GM03348 (cell line): ENCODE data around the gene JADE2.
A peak's percentile ranks its signal among the peaks of the same experiment; 100 is the strongest.
"Not testable (repeated sequence)": the region's sequence is repeated elsewhere in the genome, so short reads cannot be mapped to it uniquely, and the experiment has no call there.

Experiments
- DNase-seq: peaks from one replicate; pipeline ENCODE4 v3.0.0; 2012; ENCODE audit warnings: low spot score

JADE2 gene

DNA sequence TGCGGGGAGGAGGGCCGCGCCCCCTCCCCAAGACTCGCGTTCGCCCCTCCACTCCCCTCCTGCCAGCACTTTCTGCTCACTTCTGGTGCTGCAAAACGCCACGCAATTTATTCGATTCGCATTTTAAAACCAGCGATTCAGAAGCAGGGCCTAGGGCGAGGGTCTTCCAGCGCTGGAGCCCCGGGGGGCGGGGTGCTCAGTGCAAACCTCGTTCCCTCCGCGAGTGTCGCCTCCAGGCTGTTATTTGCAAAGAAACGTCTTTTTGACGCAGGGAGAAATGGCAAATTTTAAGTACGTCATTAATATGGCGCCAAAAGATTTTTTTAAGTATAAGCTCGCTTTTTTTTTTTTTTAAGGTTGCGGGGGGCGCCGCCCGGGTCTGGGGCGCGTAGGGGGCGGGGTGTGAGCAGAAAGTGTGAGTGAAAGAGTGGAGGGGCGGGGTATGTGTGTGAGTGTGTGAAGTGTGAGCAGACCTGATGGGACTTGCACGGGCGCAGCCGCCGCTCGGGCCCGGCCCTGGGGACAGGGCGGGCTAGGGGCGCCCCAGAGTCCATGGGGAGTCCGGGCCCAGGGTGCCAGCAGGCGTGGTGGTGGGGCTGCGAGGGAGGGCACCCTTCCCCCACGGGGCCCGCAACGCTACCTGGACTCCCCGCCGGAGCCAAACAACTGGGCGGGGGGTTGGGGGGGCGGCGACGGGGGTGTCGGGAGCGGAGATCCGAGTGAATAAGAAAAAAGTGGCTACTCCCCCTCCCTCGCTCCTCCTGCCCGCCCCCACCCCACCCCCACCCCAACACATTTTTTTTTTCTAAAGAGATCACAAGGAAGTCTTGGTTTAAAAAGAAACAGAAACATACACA lies at the start of gene JADE2:
TSS of gene JADE2 (plus strand) at position 845 of the 857 bp plus-strand sequence. CDS start 10,188 bp downstream, outside the sequence.
- peak; percentile 79 for DNase-seq

GRCh38 chr5:134477462-134478245 lies 47.8 kb upstream of the JADE2 start:
- DNase-seq, result no peak

GRCh38 chr5:134479839-134480238 lies 45.6 kb upstream of the JADE2 start:
- no peak for DNase-seq

GRCh38 chr5:134489227-134489944 lies 36.1 kb upstream of the JADE2 start:
- DNase-seq, result no peak

- DNase-seq, result no peak
Measured at GRCh38 chr5:134490255-134490924, 35.1 kb upstream of the JADE2 start.

GRCh38 chr5:134490925-134491271 lies 34.6 kb upstream of the JADE2 start:
- no peak for DNase-seq

DNA sequence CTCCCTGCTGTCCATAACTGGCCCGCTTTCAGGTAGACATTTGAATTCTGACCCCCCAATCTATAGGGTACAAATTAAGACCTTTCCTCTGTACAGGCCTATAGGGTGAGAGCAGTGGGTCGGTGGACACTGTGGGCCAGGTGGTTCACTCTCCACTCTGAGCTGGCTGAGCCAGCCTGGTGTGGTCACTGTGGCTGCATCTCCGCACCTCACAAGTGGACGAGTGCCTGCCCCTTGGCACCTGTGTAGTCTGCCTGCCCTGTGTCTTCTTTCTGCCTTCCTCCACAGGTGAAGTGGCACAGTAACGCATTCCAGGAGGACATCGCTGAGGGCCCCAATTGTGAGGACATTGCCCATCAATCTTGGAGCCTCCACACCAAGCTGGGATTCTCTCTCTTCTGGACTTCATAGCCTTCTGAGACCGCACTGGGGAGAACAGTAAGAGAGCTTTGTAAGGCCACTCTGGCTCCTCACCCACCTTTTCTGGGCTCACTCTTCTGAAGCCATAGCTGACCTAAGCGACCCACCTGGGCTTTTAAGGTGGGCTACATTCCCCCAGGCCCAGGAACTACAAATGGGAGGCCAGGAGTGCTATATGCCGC lies 33.5 kb upstream of the JADE2 start:
- DNase-seq, result no peak

GRCh38 chr5:134492568-134492967 lies 32.9 kb upstream of the JADE2 start:
- no peak for DNase-seq

DNA sequence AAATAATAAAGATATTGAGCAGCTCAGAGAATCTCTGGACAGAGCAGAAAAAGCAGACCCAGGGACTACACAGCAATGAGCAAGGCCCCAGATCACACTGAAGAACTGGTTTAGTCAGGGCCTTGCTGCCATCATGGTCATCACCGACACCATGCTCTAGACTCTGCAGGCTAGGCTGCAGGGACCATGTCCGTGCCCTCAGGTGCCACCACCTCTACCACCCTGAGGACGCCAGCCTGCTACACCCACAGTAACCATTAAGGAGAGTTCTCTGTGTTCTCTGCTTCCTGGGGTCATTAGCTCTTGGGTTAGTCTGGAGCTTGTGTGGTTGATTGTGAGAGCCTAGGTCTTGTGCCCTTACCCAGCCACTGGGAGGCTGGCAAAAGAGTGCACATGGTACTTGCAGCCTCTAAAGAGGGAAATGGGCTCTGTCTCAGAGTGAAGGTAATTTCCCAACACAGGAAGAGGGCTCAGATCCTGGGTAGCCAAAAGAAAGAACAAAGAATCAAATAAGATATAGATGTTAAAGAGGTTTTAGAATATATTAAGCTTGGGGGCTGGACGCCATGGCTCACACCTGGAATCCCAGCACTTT lies 31.9 kb upstream of the JADE2 start:
- no peak for DNase-seq

GRCh38 chr5:134494780-134495179 lies 30.7 kb upstream of the JADE2 start:
- no peak for DNase-seq

DNA sequence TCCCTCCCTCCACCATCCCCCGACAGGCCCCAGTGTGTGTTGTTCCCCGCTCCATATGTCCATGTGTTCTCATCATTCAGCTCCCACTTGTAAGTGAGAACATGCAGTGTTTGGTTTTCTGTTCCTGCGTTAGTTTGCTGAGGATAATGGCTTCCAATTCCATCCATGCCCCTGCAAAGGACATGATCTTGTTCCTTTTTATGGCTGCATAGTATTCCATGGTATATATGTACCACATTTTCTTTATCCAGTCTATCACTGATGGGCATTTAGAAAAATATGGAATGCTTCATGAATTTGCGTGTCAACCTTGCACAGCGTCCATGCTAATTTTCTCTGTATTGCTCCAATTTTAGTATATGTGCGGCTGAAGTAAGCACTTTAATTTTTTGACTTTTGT lies 25.6 kb upstream of the JADE2 start:
- not testable (repeated sequence) for DNase-seq

DNA sequence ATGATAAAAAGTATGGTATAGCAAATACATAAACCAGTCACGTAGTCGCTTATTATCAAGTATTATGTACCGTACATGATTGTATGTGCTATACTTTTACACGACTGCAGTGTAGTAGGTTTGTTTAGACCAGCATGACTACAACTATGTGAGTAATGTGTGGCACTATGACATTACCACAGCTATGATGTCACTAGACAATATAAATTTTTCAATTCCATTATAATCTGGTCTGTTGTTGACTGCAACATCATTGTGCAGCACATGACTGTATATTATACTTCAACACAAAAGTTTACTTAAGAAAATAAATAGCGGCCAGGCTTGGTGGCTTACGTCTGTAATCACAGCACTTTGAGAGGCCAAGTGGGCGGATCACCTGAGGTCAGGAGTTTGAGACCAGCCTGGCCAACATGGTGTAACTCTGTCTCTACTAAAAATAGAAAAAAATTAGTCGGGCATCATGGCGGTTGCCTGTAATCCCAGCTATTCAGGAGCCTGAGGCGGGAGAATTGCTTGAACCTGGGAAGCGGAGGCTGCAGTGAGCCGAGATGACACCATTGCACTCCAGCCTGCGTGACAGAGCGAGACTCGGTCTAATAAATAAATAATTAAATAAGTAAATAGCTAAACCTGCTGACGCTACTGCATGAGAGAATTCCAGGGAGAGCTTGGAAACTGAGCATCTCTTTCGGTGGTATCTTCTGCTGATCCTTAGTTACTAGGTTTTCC lies 24.6 kb upstream of the JADE2 start:
- no peak for DNase-seq

DNA sequence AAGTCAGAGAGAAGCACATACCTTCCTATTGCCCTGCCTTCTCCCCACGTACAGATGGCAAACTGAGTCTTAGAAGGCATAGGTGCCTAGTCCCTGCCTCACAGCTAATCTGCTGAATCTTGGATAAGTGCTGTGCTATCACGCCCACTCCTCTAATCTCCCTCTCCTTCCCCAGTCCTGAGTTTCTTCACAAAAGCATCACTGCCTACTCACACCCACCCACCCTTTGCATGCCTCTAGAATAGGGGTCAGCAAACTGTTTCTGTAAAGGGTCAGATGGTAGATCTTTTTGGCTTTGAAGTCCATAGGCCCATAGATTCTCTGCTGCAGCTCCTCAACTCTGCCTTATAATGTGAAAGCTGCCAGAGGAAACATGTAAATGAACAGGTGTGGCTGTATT lies 23.2 kb upstream of the JADE2 start:
- no peak for DNase-seq

GRCh38 chr5:134503088-134503936 lies 22.2 kb upstream of the JADE2 start:
- DNase-seq, result peak; percentile 94

DNA sequence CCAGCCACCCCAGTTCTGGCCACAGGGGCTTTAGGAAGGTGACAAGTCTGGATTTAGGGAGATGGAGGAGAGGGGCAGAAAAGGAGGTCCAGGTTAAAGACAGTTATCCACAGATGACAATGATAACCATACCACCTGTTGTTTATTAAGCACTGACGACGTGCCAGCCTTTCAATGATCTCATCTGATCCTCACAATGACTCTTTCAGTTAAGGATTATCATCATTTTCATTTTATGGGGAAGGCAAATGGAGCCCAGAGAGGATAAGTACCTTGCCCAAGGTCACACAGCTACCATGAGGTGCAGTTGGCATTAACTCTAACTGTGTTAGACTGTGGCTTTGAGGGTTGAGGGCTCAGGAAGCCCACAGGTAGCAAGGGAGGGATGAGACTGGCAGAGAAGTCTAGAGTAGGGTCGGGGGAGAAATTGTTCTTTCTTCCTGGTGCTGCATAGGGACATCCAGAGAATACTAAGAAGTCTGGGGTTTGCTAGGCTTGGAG lies 21.5 kb upstream of the JADE2 start:
- peak; percentile 33 for DNase-seq

DNA sequence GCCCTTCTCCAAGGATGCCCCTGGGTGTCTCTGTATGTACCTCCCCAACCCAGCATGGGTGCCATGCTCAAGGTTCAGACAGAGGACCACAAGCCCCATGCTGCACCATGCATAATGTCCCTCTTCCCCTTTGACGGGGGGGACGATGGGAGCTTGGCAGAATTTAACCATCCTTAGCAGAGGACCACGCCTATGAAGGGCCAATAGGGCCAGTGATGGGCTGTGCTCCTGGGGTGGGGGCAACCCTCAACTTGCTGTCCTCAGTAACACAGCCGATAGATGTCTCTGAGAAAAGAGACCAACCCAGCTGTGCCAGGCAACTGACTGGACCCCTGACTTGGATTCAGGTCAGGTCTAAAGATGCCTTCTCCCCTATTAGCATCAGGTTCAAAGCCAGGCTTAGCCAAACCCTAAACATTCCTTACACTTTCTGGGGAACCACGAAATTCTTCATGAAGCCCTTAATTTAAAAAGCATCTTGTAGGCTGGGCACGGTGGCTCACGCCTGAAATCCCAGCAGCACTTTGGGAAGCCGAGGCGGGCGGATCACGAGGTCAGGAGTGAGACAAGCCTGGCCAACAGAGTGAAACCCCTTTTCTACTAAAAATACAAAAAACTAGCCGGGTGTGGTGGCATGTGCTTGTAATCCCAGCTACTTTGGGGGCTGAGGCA lies 20.7 kb upstream of the JADE2 start:
- no peak for DNase-seq

- no peak for DNase-seq
Measured at GRCh38 chr5:134506054-134507039, 19.1 kb upstream of the JADE2 start.

GRCh38 chr5:134507452-134507851 lies 18.0 kb upstream of the JADE2 start:
- no peak for DNase-seq
